Panc1 (cell line): ENCODE results near the gene GSTT4. TPM values are rescaled to one million over a fixed set of nuclear protein-coding genes. Genes with fewer than 3 reads are reported as not detected.
"Not testable (repeated sequence)": the region's sequence is repeated elsewhere in the genome, so short reads cannot be mapped to it uniquely, and the experiment has no call there.

Experiments used
- ATAC-seq: fragments of 200-7000 bp; cut with Tn5 transposase; 2 replicates; pipeline ENCODE4 v1.9.1; 2020; ENCODE audit warnings: mild to moderate bottlenecking, moderate library complexity
- BruUV-seq: library from RNA; stranded (reverse); fragments of 400-500 nt; replicated peaks from 2 replicates; lab custom pipeline; 2021; lab: Mats Ljungman, UMichigan
- CTCF ChIA-PET: fragments of 300-600 bp; sonication (Branson Sonifier 250); formaldehyde crosslinking; loops from one replicate; lab custom pipeline; 2022; ENCODE audit warnings: antibody characterized with exemption; lab: Charles Lee
- POLR2A ChIA-PET: fragments of 300-600 bp; sonication (Branson Sonifier 250); formaldehyde crosslinking; loops from one replicate; lab custom pipeline; 2022; ENCODE audit warnings: antibody characterized with exemption; lab: Charles Lee
- DNase-seq: peaks from one replicate; pipeline ENCODE4 v3.0.0-alpha.2; 2010; ENCODE audit warnings: low read depth, low spot score
- H3K27ac ChIP-seq: 2 replicates; pipeline ENCODE4 v1.5.1; 2011; ENCODE audit warnings: mild to moderate bottlenecking, low read length, inconsistent platforms
- H3K27me3 ChIP-seq: fragments of 200-500 bp; sonication (Bioruptor generic); 2 replicates; pipeline ENCODE4 v1.6.0; 2014; ENCODE audit warnings: low read length, inconsistent platforms; ENCODE audit not compliant: control insufficient read depth, insufficient read depth
- H3K36me3 ChIP-seq: fragments of 200-500 bp; sonication (Bioruptor generic); 2 replicates; pipeline ENCODE4 v1.5.1; 2014; ENCODE audit warnings: inconsistent platforms, mild to moderate bottlenecking, low read length, moderate library complexity; ENCODE audit not compliant: control insufficient read depth, insufficient read depth
- H3K4me1 ChIP-seq: 2 replicates; pipeline ENCODE4 v1.5.1; 2011; ENCODE audit warnings: inconsistent platforms, mild to moderate bottlenecking, low read length, moderate library complexity; ENCODE audit not compliant: control insufficient read depth, insufficient read depth
- H3K4me3 ChIP-seq, 2 experiments: 2 replicates each; pipeline ENCODE4 v1.5.1; 2011 to 2012; ENCODE audit warnings: low read depth in 2 of 2, low read length in 2 of 2, mild to moderate bottlenecking in 2 of 2, inconsistent platforms in 1 of 2, moderate library complexity in 1 of 2
- H3K9me3 ChIP-seq: fragments of 200-500 bp; sonication (Bioruptor generic); 2 replicates; pipeline ENCODE4 v1.5.1; 2014; ENCODE audit warnings: low read depth, mild to moderate bottlenecking, inconsistent platforms, low read length, moderate library complexity; ENCODE audit not compliant: control insufficient read depth, insufficient read depth
- POLR2AphosphoS5 ChIP-seq: IDR thresholded peaks from 2 replicates; pipeline ENCODE4 v1.6.1; 2012; ENCODE audit warnings: mild to moderate bottlenecking, low read depth, low read length, moderate library complexity
- REST ChIP-seq, 2 experiments: IDR thresholded peaks; 2 replicates each; pipeline ENCODE4 v1.6.1; 2011 to 2012; ENCODE audit warnings: low read depth in 2 of 2, control low read depth in 1 of 2, low read length in 1 of 2, mild to moderate bottlenecking in 1 of 2, moderate library complexity in 1 of 2; ENCODE audit not compliant: insufficient read depth in 1 of 2
- SIN3A ChIP-seq: IDR thresholded peaks from 2 replicates; pipeline ENCODE4 v1.6.1; 2012; ENCODE audit warnings: low read depth, mild to moderate bottlenecking, low read length, moderate library complexity, borderline replicate concordance; ENCODE audit not compliant: insufficient read depth
- TCF7L2 ChIP-seq: IDR thresholded peaks from 2 replicates; pipeline ENCODE4 v1.6.1; 2011; ENCODE audit warnings: mild to moderate bottlenecking, low read depth, low read length, inconsistent platforms
- in situ Hi-C: cut with HindIII; loops from 2 replicates; pipeline ENCODE4 v1.10.0; 2016; ENCODE audit warnings: low sequenced_read_pairs, low pct_unique_long_range_greater_than_20kb
- intact Hi-C: fragments of 100-400 bp; cut with micrococcal nuclease; formaldehyde crosslinking; loops from one replicate; pipeline ENCODE4 v1.10.0; 2022; ENCODE audit not compliant: unreplicated experiment
- total RNA-seq: library from RNA; stranded (reverse); gene quantifications from one replicate; pipeline ENCODE4 v1.2.1, GENCODE V29; 2021; ENCODE audit not compliant: unreplicated experiment
- TF ChIP-seq, protein P1 (sequence below): fragments of 450-650 bp; IDR thresholded peaks from 2 replicates; pipeline ENCODE4 v1.5.1; 2017; ENCODE audit warnings: mild to moderate bottlenecking

The GSTT4 gene
- total RNA-seq, 1 experiment from 2014 or later: not detected

GRCh38 chr22:24046024-24046423, 40.8 kb upstream of the GSTT4 start:
- POLR2A ChIA-PET: no interaction called here
- in situ Hi-C loops (no loop called here), intact Hi-C loops (no loop called here)
- H3K9me3 ChIP-seq: no peaks in the 10 kb centered on the region
- ATAC-seq: no peak
- no peak overlapping the region for H3K4me3 ChIP-seq
- H3K4me1 ChIP-seq: no peaks in the 10 kb centered on the region
- H3K27me3 ChIP-seq: no peaks in the 10 kb centered on the region
- TF ChIP-seq, protein P1, sequence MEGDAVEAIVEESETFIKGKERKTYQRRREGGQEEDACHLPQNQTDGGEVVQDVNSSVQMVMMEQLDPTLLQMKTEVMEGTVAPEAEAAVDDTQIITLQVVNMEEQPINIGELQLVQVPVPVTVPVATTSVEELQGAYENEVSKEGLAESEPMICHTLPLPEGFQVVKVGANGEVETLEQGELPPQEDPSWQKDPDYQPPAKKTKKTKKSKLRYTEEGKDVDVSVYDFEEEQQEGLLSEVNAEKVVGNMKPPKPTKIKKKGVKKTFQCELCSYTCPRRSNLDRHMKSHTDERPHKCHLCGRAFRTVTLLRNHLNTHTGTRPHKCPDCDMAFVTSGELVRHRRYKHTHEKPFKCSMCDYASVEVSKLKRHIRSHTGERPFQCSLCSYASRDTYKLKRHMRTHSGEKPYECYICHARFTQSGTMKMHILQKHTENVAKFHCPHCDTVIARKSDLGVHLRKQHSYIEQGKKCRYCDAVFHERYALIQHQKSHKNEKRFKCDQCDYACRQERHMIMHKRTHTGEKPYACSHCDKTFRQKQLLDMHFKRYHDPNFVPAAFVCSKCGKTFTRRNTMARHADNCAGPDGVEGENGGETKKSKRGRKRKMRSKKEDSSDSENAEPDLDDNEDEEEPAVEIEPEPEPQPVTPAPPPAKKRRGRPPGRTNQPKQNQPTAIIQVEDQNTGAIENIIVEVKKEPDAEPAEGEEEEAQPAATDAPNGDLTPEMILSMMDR: no peak
- no peak for TF ChIP-seq TCF7L2
- no peak for TF ChIP-seq REST (IDR thresholded peaks at IDR 0.05; ENCODE audit: insufficient read depth in 1 of 2, low read depth in 2 of 2, low read length in 1 of 2)
- no peak for TF ChIP-seq SIN3A
- TF ChIP-seq POLR2AphosphoS5: no peak
- BruUV-seq: no TSS peak
- H3K36me3 ChIP-seq: no peaks in the 10 kb centered on the region
- no peak overlapping the region for H3K27ac ChIP-seq
- no peak for DNase-seq
- CTCF ChIA-PET: no interaction called here

DNA sequence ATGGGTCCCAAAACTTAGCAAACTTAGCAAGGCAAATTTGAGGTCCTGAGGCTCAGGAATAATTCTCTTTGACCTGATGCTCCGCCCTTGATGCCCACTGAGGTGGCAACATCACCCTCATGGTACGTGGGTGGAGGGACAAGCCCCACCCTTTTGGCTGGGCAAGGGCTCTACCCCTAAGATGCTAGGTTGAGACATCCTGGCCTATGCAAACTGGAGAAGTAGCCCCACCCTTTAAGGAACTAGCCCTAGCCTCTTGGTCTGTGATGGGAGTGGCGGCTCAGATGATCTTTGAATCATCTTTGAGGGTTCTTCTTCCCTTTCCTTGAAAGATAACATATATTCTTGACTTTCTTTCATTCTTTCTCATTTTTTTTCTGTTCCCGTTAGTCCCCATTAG, 38.7 kb upstream of the GSTT4 start:
- no peaks in the 10 kb centered on the region for H3K27me3 ChIP-seq
- H3K9me3 ChIP-seq: no peaks in the 10 kb centered on the region
- no peaks in the 10 kb centered on the region for H3K4me1 ChIP-seq
- no peaks in the 10 kb centered on the region for H3K36me3 ChIP-seq
- no peak for DNase-seq
- ChIA-PET CTCF (no interaction called here), POLR2A (no interaction called here)
- BruUV-seq: no TSS peak
- in situ Hi-C loops: no loop called here
- no peak overlapping the region for H3K27ac ChIP-seq
- no peak overlapping the region for H3K4me3 ChIP-seq
- TF ChIP-seq SIN3A: no peak
- no peak for TF ChIP-seq REST (IDR thresholded peaks at IDR 0.05; ENCODE audit: insufficient read depth in 1 of 2, low read depth in 2 of 2, low read length in 1 of 2)
- TF ChIP-seq POLR2AphosphoS5: no peak
- TF ChIP-seq TCF7L2: no peak
- TF ChIP-seq, protein P1: no peak
- intact Hi-C loops: no loop called here
- ATAC-seq: no peak

GRCh38 chr22:24043465-24043864, 38.2 kb upstream of the GSTT4 start:
- DNase-seq, intact Hi-C loops, POLR2A ChIA-PET, BruUV-seq, H3K27me3 ChIP-seq, H3K36me3 ChIP-seq, H3K27ac ChIP-seq, H3K4me3 ChIP-seq, CTCF ChIA-PET, in situ Hi-C loops, H3K9me3 ChIP-seq, H3K4me1 ChIP-seq, ATAC-seq: not testable (repeated sequence)
